ENCODE measurements around the gene ITGB1.
A peak's percentile ranks its signal among the peaks of the same experiment; 100 is the strongest.
"Not testable (repeated sequence)": the region's sequence is repeated elsewhere in the genome, so short reads cannot be mapped to it uniquely, and the experiment has no call there.

ITGB1 gene

GRCh38 chr10:32958085-32959005 lies at the start of gene ITGB1:
TSS of gene ITGB1 (minus strand) at chr10:32958230. CDS start at chr10:32935558, 22,672 bp downstream.
- peak; percentile 38 to 59 for DNase-seq

DNA sequence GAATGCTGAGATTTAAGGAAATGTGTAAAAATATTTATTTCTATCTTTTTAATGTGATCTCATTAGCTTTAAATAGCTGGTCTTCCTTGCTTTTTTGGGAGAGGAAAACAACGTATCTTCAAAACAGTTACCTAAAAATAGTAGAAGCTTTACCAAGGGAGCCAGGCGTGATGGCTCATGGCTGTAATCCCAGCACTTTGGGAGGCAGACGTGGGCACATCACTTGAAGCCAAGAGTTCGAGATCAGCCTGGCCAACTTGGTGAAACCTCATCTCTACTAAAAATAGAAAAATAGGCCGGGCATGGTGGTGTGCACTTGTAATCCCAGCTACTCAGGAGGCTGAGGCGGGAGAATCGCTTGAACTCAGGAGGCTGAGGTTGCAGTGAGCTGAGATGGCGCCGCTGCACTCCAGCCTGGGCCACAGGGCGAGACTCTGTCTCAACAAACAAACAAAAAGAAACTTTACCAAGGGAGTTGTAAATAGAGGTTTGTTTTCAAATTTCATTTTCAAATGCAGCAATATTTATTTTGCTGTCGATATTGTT lies 48.4 kb upstream of the ITGB1 start:
- DNase-seq: no peak

DNA sequence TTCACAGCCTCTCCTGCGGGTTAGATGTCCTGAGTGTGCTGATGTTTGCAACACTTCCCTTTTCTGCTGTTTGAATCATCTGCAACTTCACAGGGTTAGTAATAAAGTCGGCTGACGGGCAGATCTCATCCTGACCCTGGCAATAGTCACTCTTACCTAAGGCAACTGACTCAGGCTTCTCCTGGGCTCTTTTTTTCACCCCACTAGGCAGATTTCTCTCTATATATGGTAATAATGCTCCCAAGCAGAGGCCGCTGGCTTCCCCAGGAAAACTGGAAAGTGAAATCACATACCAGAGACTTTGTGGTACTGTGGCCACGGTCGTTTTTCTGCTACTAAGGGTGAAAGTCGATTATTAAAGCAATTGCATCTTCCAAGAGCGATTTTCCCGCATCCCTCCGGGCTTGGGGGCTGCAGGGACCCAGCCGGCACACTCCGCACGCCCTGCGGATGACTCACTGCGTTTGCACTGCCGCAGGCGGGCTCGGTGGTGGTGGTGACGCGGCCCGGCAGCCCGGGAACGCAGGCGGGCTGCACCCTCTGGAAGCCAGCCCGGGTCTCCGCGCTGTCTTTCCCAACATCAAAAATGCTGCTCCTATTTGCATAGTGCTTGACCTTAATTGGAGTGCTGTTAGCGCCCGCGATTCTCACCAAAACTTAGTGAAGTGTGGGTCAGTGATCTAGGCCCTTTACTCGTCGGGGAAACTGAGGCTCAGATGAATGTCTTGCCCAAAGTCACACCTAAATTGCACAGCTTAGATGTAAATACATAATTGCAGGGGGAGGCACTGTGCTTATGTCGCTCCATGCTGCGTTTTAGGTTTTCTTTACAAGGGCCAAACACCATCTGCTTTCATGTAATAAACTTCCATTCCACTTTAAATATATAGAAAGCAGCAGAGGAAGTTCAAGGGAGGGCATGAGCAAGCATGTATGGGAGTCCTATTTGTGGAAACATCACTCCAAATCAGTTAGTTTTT lies 47.6 kb upstream of the ITGB1 start:
- DNase-seq: peak; percentile 51 to 73

DNA sequence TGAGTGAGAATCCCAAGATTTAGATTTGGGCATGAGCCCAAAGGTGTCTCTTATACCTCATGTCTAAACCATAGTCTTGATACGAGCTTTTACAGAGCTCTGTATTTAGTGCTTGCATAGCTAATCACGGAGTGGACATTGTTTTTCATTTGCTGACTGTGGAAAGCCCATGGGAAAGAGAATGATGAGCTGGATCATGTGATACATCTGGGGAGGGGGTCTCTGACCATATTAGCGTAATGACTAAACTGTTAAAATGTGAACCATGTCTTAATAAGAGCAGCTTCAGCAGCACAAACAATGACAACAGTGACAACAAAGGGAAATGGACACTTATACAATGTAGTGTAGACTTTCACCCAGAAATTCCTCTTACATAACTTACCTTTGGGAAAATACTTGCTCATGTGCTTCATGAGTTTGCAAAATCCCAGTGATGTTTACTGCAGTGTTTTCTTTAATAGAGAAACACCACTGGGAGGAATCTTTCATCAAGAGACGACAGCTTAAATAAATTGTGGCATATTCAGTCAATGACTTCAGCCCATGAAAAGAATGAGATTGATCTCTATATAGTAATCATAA lies 44.0 kb upstream of the ITGB1 start:
- no peak for DNase-seq

GRCh38 chr10:32998060-32998581 lies 40.1 kb upstream of the ITGB1 start:
- not testable (repeated sequence) for DNase-seq

DNA sequence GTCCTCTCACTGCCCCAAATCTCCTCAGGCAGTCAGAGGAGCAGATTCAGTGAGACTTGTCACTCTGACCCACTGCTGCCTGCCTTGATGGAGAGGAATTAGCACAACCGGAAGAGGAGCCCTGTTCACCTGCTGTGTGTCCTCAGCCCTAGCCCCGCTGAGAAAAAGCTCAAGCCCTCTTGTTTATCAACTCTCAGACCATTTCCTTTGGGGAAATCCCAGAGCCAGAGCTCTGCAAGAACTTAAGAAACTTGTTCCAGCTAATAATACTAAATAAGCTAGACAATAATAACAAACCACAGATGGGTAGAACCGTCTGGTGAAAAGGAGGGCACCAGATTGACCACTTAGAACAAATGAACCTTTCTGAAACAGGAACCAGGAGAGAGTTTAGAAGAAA lies 37.7 kb upstream of the ITGB1 start:
- no peak for DNase-seq

- no peak for DNase-seq
Measured at GRCh38 chr10:32995066-32995622, 37.1 kb upstream of the ITGB1 start.

DNA sequence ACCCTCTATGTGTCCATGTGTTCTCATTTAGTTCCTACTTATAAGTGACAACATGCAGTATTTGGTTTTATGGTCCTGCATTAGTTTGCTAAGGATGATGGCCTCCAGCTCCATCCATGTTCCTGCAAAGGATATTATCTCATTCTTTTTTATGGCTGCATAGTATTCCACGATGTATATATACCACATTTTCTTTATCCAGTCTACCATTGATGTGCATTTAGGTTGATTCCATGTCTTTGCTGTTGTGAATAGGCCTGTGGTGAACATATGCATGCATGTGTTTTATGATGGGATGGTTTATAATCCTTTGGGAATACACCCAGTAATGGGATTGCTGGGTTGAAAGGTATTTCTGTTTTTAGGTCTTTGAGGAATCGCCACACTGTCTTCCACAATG lies 36.6 kb upstream of the ITGB1 start:
- not testable (repeated sequence) for DNase-seq

GRCh38 chr10:32992310-32992709 lies 34.3 kb upstream of the ITGB1 start:
- DNase-seq: not testable (repeated sequence)

GRCh38 chr10:32990811-32991210 lies 32.8 kb upstream of the ITGB1 start:
- DNase-seq: no peak

GRCh38 chr10:32988604-32989003 lies 30.6 kb upstream of the ITGB1 start:
- DNase-seq: no peak

GRCh38 chr10:32987172-32987571 lies 29.1 kb upstream of the ITGB1 start:
- no peak for DNase-seq

- no peak for DNase-seq
Measured at GRCh38 chr10:32985775-32986350, 27.8 kb upstream of the ITGB1 start.

GRCh38 chr10:32985341-32985764 lies 27.3 kb upstream of the ITGB1 start:
- no peak for DNase-seq

- DNase-seq: no peak
Measured at GRCh38 chr10:32984003-32984600, 26.1 kb upstream of the ITGB1 start.

DNA sequence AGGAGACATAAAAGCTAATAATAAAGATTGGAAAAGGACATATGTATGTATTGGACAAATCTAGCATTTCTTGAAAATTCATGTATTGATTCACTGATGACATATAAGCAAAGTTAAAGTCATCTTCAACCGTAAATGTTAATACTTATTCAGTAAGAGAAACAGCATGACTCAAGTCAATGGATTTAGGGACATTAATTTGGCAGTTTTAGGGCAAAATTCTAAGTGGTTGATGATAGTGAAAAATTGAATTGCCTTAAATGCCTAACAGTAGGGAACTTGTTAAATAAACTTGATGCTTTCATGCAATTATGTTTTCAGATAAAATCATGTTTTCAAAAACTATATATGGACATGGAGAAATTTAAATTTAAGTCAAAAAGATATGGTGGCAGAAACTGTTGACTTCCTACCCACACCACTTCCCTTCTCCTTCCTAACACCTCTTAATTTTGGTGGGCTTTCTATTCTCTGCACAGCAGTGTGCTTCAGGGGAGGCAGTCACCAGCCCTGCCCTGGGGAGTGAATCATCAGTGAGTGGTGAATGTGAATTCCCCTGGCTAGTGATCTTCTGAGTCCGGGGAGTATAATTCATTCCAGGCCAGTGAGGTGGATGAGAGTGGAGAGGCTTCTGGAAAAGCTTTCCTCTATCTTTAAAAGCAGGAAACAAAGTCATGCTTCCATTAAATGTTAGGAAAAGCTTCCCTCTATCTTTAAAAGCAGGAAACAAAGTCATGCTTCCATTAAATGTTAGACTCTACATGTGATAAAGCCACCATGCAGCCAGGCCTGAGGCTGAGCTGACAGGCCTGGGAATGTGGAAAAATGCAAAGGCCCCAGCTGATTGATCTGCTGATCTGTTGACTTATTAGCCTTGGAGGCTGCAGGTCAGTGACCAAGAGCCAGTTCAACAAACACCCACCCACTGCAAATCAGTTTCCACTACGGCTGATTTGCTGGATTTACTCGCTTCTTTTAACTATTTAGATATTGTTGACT lies 25.2 kb upstream of the ITGB1 start:
- no peak for DNase-seq

- no peak for DNase-seq
Measured at GRCh38 chr10:32982293-32982709, 24.3 kb upstream of the ITGB1 start.

GRCh38 chr10:32981760-32982159 lies 23.7 kb upstream of the ITGB1 start:
- no peak for DNase-seq

GRCh38 chr10:32980558-32981468 lies 22.8 kb upstream of the ITGB1 start:
- peak; percentile 59 to 88 for DNase-seq

Data from bone marrow (tissue), 2 donors.